Lower leg skin (tissue), 3 donors: ENCODE data around the gene ENTREP3.

Experiments used
- CTCF ChIP-seq, 3 donors: fragments of 450-650 bp; IDR thresholded peaks; one replicate each; pipeline ENCODE4 v1.5.1; 2016; ENCODE audit warnings: antibody characterized with exemption in 3 of 3, mild to moderate bottlenecking in 3 of 3, moderate library complexity in 2 of 3
- POLR2A ChIP-seq, 2 donors: fragments of 450-650 bp; IDR thresholded peaks; one replicate each; pipeline ENCODE4 v1.6.1; 2016 to 2017; ENCODE audit warnings: antibody characterized with exemption in 2 of 2, mild to moderate bottlenecking in 1 of 2, moderate library complexity in 1 of 2

- TF ChIP-seq CTCF (IDR thresholded peaks at IDR 0.05): no peak
- no peak for TF ChIP-seq POLR2A (IDR thresholded peaks at IDR 0.05)
Measured at GRCh38 chr1:155295183-155295941, 40.1 kb upstream of the ENTREP3 start.
